T-helper 17 cell (primary cell): ENCODE data around the gene CD8A. TPM values are rescaled to one million over a fixed set of nuclear protein-coding genes. Genes with fewer than 3 reads are reported as not detected.

Source experiments
- ATAC-seq: fragments of 150-1000 bp; cut with Tn5 transposase; 2 replicates; pipeline ENCODE4 v1.10.0; 2021; ENCODE audit warnings: mild to moderate bottlenecking, moderate library complexity
- DNase-seq, 3 donors: peaks; one replicate each; pipeline versions ENCODE4 v3.0.0 to v3.0.0-alpha.2; 2020 to 2021
- H3K9me3 ChIP-seq: one replicate; pipeline ENCODE4 v1.7.0; 2013; ENCODE audit warnings: low read length, mild to moderate bottlenecking; ENCODE audit not compliant: control insufficient read depth, poor library complexity, severe bottlenecking
- H3K27ac Mint-ChIP-seq: one replicate; pipeline ENCODE4 v1.8.0; 2022; ENCODE audit warnings: mild to moderate bottlenecking, moderate library complexity, mixed read lengths
- H3K27me3 Mint-ChIP-seq: one replicate; pipeline ENCODE4 v1.8.0; 2022; ENCODE audit warnings: mixed read lengths
- H3K36me3 Mint-ChIP-seq: one replicate; pipeline ENCODE4 v1.8.0; 2022; ENCODE audit warnings: low read depth, mixed read lengths
- H3K4me1 Mint-ChIP-seq: one replicate; pipeline ENCODE4 v1.8.0; 2022; ENCODE audit warnings: mild to moderate bottlenecking, mixed read lengths
- H3K4me3 Mint-ChIP-seq: one replicate; pipeline ENCODE4 v1.8.0; 2022; ENCODE audit warnings: mild to moderate bottlenecking, moderate library complexity, mixed read lengths
- total RNA-seq, 4 donors: library from RNA in 2 of 4; stranded (reverse) in 2 of 4; gene quantifications; one replicate each; pipeline ENCODE4 v1.2.3 and lab custom pipeline; 2022 to 2026

CD8A gene
- total RNA-seq, 2 donors from 2014 or later = 0.70 TPM; not detected in 1

GRCh38 chr2:86822668-86823345, 32.1 kb upstream of the CD8A start:
- Mint-ChIP-seq H3K36me3 (peaks cover 5% of the 10 kb centered on the region), H3K27ac (no peak overlapping the region), H3K4me3 (no peak overlapping the region), H3K27me3 (peaks cover 51% of the 10 kb centered on the region), H3K4me1 (peaks cover 5% of the 10 kb centered on the region)
- H3K9me3 ChIP-seq = no peaks in the 10 kb centered on the region
- DNase-seq = no peak
- no peak for ATAC-seq

GRCh38 chr2:86821842-86822241, 31.1 kb upstream of the CD8A start:
- Mint-ChIP-seq H3K27ac (no peak overlapping the region), H3K4me1 (peaks cover 5% of the 10 kb centered on the region), H3K4me3 (no peak overlapping the region), H3K36me3 (peaks cover 5% of the 10 kb centered on the region), H3K27me3 (peaks cover 41% of the 10 kb centered on the region)
- no peak for DNase-seq
- ATAC-seq = no peak
- H3K9me3 ChIP-seq = no peaks in the 10 kb centered on the region

- no peak for ATAC-seq
- H3K9me3 ChIP-seq = no peaks in the 10 kb centered on the region
- Mint-ChIP-seq H3K4me1 (peaks cover 5% of the 10 kb centered on the region), H3K27ac (no peak overlapping the region), H3K4me3 (no peak overlapping the region), H3K36me3 (peaks cover 5% of the 10 kb centered on the region), H3K27me3 (peaks cover 45% of the 10 kb centered on the region)
- no peak for DNase-seq
Measured at GRCh38 chr2:86821306-86821705, 30.6 kb upstream of the CD8A start.

- Mint-ChIP-seq H3K27ac (no peak overlapping the region), H3K27me3 (peaks cover 39% of the 10 kb centered on the region), H3K4me3 (no peak overlapping the region), H3K36me3 (peaks cover 5% of the 10 kb centered on the region), H3K4me1 (no peaks in the 10 kb centered on the region)
- ATAC-seq (no peak), DNase-seq (no peak)
- no peaks in the 10 kb centered on the region for H3K9me3 ChIP-seq
Measured at GRCh38 chr2:86818957-86819356, 28.2 kb upstream of the CD8A start.

GRCh38 chr2:86818114-86818801, 27.5 kb upstream of the CD8A start:
- H3K27ac Mint-ChIP-seq = no peak overlapping the region

GRCh38 chr2:86815611-86816010, 24.9 kb upstream of the CD8A start:
- no peaks in the 10 kb centered on the region for H3K4me1 Mint-ChIP-seq
- H3K9me3 ChIP-seq = no peaks in the 10 kb centered on the region
- H3K4me3 Mint-ChIP-seq = no peak overlapping the region
- ATAC-seq (no peak), DNase-seq (no peak)
- H3K27me3 Mint-ChIP-seq = peaks cover 65% of the 10 kb centered on the region
- no peaks in the 10 kb centered on the region for H3K36me3 Mint-ChIP-seq
- no peak overlapping the region for H3K27ac Mint-ChIP-seq

More at GRCh38 chr2:86818114-86818801, 27.5 kb upstream of the CD8A start:
- Mint-ChIP-seq H3K4me3 (no peak overlapping the region), H3K27me3 (peaks cover 46% of the 10 kb centered on the region), H3K36me3 (peaks cover 2% of the 10 kb centered on the region), H3K4me1 (no peaks in the 10 kb centered on the region)
- no peaks in the 10 kb centered on the region for H3K9me3 ChIP-seq
- DNase-seq (no peak), ATAC-seq (no peak)

GRCh38 chr2:86809481-86810121, 18.9 kb upstream of the CD8A start:
- Mint-ChIP-seq H3K27ac (no peak overlapping the region), H3K4me3 (no peak overlapping the region), H3K4me1 (peaks cover 17% of the 10 kb centered on the region), H3K27me3 (peaks cover 57% of the 10 kb centered on the region), H3K36me3 (peaks cover 2% of the 10 kb centered on the region)
- H3K9me3 ChIP-seq = no peaks in the 10 kb centered on the region
- ATAC-seq = no peak
- no peak for DNase-seq

GRCh38 chr2:86808315-86809161, 17.8 kb upstream of the CD8A start:
- H3K27ac Mint-ChIP-seq = no peak overlapping the region
- peak; percentile 96 for ATAC-seq
- H3K36me3 Mint-ChIP-seq = peaks cover 2% of the 10 kb centered on the region
- peaks cover 53% of the 10 kb centered on the region for H3K27me3 Mint-ChIP-seq
- H3K4me1 Mint-ChIP-seq = peaks cover 17% of the 10 kb centered on the region
- H3K9me3 ChIP-seq = no peaks in the 10 kb centered on the region
- peak; percentile 74 to 87 (median 76) for DNase-seq
- peak overlapping the region; percentile 98 for H3K4me3 Mint-ChIP-seq

GRCh38 chr2:86807468-86808275, 17.0 kb upstream of the CD8A start:
- Mint-ChIP-seq H3K4me3 (peak overlapping the region; percentile 98), H3K4me1 (peaks cover 17% of the 10 kb centered on the region), H3K27ac (peak overlapping the region; percentile 4), H3K27me3 (peaks cover 44% of the 10 kb centered on the region), H3K36me3 (peaks cover 2% of the 10 kb centered on the region)
- H3K9me3 ChIP-seq = no peaks in the 10 kb centered on the region
- DNase-seq = no peak
- peak; percentile 49 for ATAC-seq

- DNase-seq = no peak
- ATAC-seq = no peak
- H3K27ac Mint-ChIP-seq = peak overlapping the region; percentile 4
Measured at GRCh38 chr2:86807133-86807467, 16.4 kb upstream of the CD8A start.

GRCh38 chr2:86806059-86806857, 15.5 kb upstream of the CD8A start:
- peaks cover 2% of the 10 kb centered on the region for H3K36me3 Mint-ChIP-seq
- peaks cover 30% of the 10 kb centered on the region for H3K27me3 Mint-ChIP-seq
- DNase-seq = no peak
- peaks cover 17% of the 10 kb centered on the region for H3K4me1 Mint-ChIP-seq
- no peak for ATAC-seq
- no peak overlapping the region for H3K27ac Mint-ChIP-seq
- H3K4me3 Mint-ChIP-seq = no peak overlapping the region
- no peaks in the 10 kb centered on the region for H3K9me3 ChIP-seq

More at GRCh38 chr2:86807133-86807467, 16.4 kb upstream of the CD8A start:
- H3K9me3 ChIP-seq = no peaks in the 10 kb centered on the region
- Mint-ChIP-seq H3K27me3 (peaks cover 38% of the 10 kb centered on the region), H3K36me3 (peaks cover 2% of the 10 kb centered on the region), H3K4me3 (peak overlapping the region; percentile 98), H3K4me1 (peaks cover 17% of the 10 kb centered on the region)
